ENCODE results near the gene CREB3L2.

GRCh38 chr7:137987018-137987349, 14.9 kb downstream of the CREB3L2 start:
- no peak for TF ChIP-seq ZFX (IDR thresholded peaks at IDR 0.05)
- TF ChIP-seq CTCF (conservative IDR thresholded peaks at IDR 0.05): no peak
